ENCODE data around the gene ATG2A.

DNA sequence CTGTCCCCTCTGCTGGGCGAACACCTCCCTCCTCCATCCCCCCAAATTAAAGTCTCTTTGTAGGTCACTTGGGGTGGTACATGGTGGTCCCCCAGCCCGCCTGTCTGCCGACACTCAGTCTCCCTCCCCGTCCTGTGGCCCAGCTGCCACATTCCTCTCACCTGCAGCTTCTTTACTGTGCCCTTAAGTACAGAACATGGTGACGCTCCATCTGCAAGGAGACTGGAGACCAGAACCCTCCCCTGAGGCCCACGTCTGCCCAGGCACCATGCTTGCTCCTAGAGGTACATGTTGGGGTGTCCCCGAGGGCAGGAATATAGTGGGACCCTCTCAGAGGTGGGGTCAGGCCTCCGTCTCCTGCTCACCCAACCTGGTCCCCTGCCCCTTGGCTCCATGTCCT is 33.0 kb downstream of the ATG2A start:
- TF ChIP-seq FOXM1 (IDR thresholded peaks at IDR 0.05; ENCODE audit: borderline replicate concordance, low read depth) (no peak), ZBTB7A (IDR thresholded peaks at IDR 0.05; ENCODE audit: low read depth) (no peak), TAF1 (IDR thresholded peaks at IDR 0.05; ENCODE audit: low read depth) (no peak), NFIC (IDR thresholded peaks at IDR 0.05) (no peak), YY1 (IDR thresholded peaks at IDR 0.05; ENCODE audit: low read depth) (no peak), CREB1 (IDR thresholded peaks at IDR 0.05; ENCODE audit: low read depth) (no peak)
- TF ChIP-seq, protein P1, sequence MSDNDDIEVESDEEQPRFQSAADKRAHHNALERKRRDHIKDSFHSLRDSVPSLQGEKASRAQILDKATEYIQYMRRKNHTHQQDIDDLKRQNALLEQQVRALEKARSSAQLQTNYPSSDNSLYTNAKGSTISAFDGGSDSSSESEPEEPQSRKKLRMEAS (IDR thresholded peaks at IDR 0.05): no peak
- TF ChIP-seq, protein P2, sequence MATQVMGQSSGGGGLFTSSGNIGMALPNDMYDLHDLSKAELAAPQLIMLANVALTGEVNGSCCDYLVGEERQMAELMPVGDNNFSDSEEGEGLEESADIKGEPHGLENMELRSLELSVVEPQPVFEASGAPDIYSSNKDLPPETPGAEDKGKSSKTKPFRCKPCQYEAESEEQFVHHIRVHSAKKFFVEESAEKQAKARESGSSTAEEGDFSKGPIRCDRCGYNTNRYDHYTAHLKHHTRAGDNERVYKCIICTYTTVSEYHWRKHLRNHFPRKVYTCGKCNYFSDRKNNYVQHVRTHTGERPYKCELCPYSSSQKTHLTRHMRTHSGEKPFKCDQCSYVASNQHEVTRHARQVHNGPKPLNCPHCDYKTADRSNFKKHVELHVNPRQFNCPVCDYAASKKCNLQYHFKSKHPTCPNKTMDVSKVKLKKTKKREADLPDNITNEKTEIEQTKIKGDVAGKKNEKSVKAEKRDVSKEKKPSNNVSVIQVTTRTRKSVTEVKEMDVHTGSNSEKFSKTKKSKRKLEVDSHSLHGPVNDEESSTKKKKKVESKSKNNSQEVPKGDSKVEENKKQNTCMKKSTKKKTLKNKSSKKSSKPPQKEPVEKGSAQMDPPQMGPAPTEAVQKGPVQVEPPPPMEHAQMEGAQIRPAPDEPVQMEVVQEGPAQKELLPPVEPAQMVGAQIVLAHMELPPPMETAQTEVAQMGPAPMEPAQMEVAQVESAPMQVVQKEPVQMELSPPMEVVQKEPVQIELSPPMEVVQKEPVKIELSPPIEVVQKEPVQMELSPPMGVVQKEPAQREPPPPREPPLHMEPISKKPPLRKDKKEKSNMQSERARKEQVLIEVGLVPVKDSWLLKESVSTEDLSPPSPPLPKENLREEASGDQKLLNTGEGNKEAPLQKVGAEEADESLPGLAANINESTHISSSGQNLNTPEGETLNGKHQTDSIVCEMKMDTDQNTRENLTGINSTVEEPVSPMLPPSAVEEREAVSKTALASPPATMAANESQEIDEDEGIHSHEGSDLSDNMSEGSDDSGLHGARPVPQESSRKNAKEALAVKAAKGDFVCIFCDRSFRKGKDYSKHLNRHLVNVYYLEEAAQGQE (IDR thresholded peaks at IDR 0.05; ENCODE audit: low read depth): no peak

Measured in Ishikawa (cell line).